HFF-Myc (cell line): ENCODE results near the gene TMUB2.
"Not testable (repeated sequence)": the region's sequence is repeated elsewhere in the genome, so short reads cannot be mapped to it uniquely, and the experiment has no call there.

Source experiments
- DNase-seq: peaks from one replicate; pipeline ENCODE4 v3.0.0-alpha.2; 2011; ENCODE audit warnings: low read depth; ENCODE audit errors: extremely low read depth
- H3K4me3 ChIP-seq: replicated peaks from 2 replicates; pipeline ENCODE4 v1.5.1; 2011; ENCODE audit warnings: low read depth, mild to moderate bottlenecking, control low read depth, low read length
- TF ChIP-seq, protein P1 (sequence below): IDR thresholded peaks from 2 replicates; pipeline ENCODE4 v1.5.1; 2012; ENCODE audit warnings: mild to moderate bottlenecking, low read depth, low read length, control low read depth; ENCODE audit errors: missing control alignments

Gene TMUB2

GRCh38 chr17:44186307-44187130 lies at the start of gene TMUB2:
TSS of gene TMUB2 (plus strand) at chr17:44186972. CDS start at chr17:44187709, 737 bp downstream.
- TF ChIP-seq, protein P1, sequence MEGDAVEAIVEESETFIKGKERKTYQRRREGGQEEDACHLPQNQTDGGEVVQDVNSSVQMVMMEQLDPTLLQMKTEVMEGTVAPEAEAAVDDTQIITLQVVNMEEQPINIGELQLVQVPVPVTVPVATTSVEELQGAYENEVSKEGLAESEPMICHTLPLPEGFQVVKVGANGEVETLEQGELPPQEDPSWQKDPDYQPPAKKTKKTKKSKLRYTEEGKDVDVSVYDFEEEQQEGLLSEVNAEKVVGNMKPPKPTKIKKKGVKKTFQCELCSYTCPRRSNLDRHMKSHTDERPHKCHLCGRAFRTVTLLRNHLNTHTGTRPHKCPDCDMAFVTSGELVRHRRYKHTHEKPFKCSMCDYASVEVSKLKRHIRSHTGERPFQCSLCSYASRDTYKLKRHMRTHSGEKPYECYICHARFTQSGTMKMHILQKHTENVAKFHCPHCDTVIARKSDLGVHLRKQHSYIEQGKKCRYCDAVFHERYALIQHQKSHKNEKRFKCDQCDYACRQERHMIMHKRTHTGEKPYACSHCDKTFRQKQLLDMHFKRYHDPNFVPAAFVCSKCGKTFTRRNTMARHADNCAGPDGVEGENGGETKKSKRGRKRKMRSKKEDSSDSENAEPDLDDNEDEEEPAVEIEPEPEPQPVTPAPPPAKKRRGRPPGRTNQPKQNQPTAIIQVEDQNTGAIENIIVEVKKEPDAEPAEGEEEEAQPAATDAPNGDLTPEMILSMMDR: no peak
- peak; percentile 98 for DNase-seq
- peak within 1 kb of the TSS; percentile 99 for H3K4me3 ChIP-seq

DNA sequence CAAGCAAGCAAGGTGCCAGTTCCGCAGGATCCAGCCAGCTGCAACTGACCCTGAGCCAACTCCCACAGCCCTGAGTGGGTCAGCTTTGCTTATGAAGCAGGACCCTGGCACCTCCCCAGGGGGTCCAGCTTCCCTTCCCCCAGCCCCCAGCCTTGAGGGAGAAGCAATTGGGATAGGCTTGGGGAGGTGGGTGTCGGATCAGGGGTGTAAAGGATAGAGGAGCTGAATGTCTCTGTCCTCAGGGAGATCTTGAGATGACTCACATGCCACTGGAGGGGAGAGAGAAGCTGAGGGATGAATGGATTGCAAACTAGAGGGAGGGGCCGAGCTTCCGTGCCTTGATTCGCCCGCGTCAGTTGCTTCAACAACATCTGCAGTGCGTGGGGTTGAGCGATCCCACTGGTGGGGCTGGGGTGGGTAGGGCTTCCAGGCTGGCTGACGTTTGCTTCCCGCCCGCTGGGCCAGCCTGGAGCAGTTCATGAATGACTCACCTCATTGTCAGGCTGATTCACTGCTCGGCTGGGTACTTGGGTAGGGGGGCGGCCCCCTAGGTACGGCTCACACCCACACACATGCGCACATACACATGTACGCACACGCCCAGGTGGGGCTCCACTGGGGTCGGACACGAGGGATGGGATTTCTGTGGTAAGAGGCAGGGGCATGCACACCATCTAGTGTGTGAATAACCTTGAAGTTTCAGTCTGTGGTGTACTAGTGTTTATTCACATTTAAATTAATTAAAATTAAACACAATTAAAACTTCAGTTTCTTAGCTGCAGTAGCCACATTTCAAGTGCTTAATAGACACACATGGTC lies 48.7 kb upstream of the TMUB2 start:
- peak; percentile 95 for DNase-seq
- TF ChIP-seq, protein P1: no peak
- H3K4me3 ChIP-seq: peak overlapping the region; percentile 26

DNA sequence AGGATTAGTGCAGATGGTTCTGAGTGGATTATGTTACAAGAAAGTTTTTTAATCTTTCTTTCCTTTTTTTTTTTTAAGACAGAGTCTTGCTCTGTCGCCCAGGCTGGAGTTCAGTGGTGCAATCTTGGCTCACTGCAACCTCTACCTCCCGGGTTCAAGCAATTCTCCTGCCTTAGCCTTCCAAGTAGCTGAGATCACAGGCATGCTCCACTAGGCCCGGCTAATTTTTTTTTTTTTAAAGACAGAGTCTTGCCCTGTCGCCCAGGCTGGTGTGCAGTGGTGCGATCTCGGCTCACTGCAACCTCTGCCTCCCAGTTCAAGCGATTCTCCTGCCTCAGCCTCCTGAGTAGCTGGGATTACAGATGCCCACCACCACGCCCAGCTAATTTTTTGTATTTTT lies 42.9 kb upstream of the TMUB2 start:
- H3K4me3 ChIP-seq: not testable (repeated sequence)

GRCh38 chr17:44144966-44145739 lies 41.6 kb upstream of the TMUB2 start:
- DNase-seq: no peak
- TF ChIP-seq, protein P1: no peak
- no peak overlapping the region for H3K4me3 ChIP-seq

More for the DNA sequence above, 42.9 kb upstream of the TMUB2 start:
- not testable (repeated sequence) for DNase-seq

DNA sequence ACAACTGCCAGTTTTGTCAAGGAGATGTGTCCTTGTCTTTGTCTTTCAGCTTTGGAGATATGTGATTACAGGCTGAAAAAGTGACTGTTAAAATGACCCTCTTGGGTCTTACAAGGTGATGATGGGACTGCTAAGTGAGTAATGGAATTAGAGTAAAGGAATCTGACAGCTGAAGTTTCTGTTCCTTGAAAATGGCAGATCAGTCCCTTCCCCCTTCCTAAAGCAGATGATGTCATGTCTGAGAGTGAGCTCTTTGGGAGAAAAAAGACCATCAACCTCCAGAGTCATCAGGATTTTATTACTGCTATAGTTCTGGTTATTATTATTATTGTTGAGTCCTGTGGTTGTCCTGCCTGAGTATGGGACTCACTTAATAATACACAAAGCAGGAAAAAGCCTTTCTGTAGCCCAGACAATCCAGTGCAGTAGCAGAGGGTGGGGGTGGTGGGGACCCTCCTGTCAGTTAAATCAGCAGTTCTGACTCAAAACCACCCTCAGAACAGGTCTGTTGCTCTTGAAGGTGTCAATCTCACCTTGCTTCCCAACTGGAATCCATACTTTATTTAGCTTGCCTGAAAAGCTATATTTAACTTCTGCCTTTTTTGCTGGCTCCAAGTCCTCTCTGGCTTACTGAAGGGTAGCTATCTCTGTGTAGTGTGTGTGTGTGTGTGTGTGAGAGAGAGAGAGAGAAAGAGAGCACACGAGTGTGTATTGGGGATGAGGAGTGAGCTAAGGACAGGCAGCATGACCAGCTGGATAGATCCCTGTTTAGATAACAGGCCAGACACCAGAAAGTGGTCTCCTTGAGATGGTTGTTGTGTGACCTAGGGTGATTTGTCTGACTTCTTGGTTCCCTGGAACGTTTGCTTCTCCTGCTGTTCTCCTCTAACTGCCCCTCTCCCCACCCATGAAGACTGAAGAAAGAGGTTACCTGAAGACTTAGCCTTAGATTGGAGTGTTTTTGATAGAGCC lies 40.1 kb upstream of the TMUB2 start:
- no peak for DNase-seq
- TF ChIP-seq, protein P1: no peak
- no peak overlapping the region for H3K4me3 ChIP-seq

- no peak overlapping the region for H3K4me3 ChIP-seq
- no peak for DNase-seq
- TF ChIP-seq, protein P1: no peak
Observed at GRCh38 chr17:44147812-44148211, 39.0 kb upstream of the TMUB2 start.

DNA sequence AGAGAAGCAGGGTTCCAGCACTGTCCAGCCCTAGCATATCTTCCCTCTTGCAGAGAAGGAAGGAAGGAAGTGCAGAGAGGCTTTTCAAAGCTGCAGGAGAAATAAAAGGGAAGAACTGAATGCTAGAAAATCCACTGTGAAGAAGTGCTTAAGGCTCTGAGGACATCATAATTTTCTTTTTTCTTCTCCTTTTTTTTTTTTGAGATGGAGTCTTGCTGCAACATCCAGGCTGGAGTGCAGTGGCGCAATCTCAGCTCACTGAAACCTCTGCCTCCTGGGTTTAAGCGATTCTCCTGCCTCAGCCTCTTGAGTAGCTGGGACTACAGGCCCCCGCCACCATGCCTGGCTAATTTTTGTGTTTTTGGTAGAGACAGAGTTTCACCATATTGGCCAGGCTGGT lies 37.7 kb upstream of the TMUB2 start:
- not testable (repeated sequence) for DNase-seq, H3K4me3 ChIP-seq
